DMS153 treated with DMSO at 0.1 percent for 48 hours (cell line): ENCODE data around the gene OR4A15.

Source experiments
- DNase-seq: peaks from one replicate; lab custom pipeline; 2025; ENCODE audit not compliant: unreplicated experiment; lab: John Stamatoyannopoulos, UW

Gene OR4A15

DNA sequence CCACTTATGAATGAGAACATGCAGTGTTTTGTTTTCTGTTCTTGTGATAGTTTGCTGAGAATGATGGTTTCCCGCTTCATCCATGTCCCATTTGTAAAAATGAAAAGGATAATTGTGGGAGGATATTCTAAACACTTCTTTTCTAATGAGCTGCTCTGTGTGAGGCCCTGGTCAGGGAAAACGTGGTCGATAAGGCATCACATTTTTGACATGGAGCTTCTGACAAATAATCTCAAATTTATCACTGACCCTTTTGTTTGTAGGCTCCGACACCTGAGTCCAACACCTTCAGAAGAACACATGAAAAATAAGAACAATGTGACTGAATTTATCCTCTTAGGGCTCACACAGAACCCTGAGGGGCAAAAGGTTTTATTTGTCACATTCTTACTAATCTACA is at the start of gene OR4A15:
Gene OR4A15 (plus strand): TSS at position 301 of the 400 bp plus-strand sequence. CDS start 0 bp downstream, at position 301.
- DNase-seq = no peak

DNA sequence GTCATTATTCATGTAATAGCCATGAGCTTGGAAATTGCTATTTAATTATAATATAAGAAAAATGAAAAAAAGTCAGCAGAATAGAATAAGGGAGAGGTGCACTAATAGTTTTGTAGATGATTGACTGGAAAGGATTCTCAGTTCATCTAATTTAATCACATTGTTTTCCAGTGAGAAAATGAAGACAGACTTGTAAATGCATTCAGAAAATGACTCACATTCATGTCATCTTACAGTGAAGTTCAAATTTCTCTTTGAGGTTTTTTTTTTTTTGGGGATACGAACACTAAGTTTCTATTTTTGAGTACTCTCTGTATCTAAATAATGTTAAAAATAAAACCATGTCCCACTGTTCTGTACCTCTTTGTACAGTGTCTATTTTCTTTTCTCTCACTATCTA is 43.3 kb upstream of the OR4A15 start:
- DNase-seq = no peak

DNA sequence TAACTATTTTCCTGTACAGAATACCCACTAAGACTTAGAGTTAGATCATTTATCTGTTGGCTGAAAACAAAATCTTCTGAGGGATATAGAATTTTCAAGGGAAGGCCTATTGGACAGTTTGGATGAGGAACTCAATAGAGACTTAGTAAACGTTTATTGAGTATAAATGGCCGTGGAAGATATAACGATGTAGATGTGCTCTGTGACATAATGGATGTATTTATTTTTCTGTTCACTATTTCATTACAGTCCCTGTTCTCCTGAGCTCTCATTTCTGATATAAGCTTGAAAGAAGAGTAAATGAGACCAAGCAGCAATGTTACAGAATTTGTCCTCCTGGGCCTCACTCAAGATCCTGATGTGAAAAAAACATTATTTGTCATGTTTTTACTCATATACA is 24.9 kb upstream of the OR4A15 start, which contains the start of gene OR4A16:
Gene OR4A16 (plus strand): TSS at position 301 of the 400 bp plus-strand sequence. CDS start 0 bp downstream, at position 301.
- DNase-seq = no peak

DNA sequence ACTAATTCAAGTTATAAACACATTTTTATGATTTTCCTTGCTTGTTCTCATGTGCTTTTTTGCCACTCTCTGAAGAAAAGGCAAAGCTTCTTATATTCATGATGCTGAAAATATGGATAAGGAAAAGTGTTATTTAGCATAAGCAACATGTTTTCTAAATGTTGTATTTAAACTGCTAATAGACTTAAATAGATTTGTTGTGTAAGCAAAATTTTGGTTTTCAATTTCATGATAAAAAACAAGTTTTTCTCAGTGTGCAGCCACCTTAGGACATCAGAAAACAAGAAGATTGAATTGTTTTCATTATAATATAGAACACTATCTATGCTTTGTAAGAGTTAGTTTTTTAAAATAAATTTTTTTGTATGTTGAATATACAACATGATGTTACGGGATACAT is 22.5 kb upstream of the OR4A15 start:
- no peak for DNase-seq

DNA sequence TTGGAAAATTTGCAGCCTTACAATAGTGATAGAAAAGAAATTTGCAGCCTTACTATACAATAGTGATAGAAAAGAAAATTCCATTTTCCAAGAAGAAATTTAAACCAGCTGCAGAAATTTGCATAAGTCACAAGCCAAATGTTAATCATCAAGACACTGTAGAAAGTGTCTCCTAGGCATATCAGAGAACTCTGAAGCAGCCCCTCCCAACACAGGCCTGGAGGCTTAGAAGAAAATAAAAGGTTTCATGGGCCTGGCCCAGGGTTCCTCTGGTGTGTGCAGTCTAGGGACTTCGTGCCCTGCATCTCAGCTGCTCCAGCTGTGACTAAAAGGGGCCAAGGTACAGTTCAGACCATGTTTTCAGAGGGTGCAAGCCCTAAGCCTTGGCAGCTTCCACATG is 18.7 kb upstream of the OR4A15 start:
- DNase-seq = no peak

DNA sequence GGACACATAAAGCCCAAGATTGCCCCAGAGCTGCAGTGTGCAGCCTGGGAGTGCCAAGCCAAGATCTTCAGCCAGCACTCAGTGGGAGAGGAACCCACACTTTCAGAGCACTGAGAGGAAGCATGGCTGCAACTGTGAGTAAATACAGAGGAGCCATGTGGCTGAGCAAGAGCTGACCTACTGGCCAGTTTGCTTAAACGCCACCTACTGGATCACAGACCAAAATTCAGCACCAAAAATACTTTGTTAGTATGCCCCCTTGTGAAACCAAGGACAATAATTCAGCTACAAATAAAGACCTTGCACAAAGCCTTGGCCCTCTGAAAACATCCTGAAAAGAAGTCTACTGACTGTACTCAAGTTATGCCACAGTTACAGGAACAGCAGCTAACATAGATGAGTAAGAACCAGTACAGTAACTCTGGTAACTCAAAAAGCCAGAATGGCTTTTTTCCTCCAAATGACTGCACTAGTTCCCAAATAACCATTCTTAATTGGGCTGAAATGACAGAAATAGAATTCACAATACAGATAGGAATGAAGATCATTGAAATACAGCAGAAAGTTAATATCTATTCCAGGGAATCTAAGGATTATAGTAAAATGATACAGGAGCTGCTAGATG is 10.1 kb upstream of the OR4A15 start:
- no peak for DNase-seq

DNA sequence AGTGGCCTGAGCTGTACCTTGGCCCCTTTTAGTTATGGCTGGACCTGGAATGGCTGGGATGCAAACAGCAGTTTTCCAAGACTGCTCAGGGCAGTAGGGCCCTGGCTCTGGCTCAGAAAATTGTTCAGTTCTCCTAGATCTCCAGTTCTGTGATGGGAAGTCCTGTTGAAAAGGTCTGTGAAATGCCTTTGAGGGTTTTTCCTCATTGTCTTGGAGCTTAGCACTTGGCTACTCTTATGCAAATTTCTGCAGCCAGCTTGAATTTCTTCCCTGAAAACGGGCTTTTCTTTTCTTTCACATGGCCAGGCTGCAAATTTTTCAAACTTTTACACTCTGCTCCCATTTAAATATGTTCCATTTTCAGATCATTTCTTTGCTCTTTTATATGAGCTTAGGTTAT is 33.2 kb downstream of the OR4A15 start:
- DNase-seq = no peak
